Keratinocyte (primary cell): ENCODE measurements around the gene NECTIN4. TPM values are rescaled to one million over a fixed set of nuclear protein-coding genes. Genes with fewer than 3 reads are reported as not detected.
A peak's percentile ranks its signal among the peaks of the same experiment; 100 is the strongest.

Source experiments
- DNase-seq: peaks from one replicate; pipeline ENCODE4 v3.0.0-alpha.2; 2011; ENCODE audit warnings: low read depth, missing footprints, low spot score
- FAIRE-seq: peaks from 2 replicates; lab custom pipeline; 2011; peaks lifted over from hg19 to GRCh38; lab: Jason Lieb, UNC
- H2AFZ ChIP-seq: 2 replicates; pipeline ENCODE4 v1.6.0; 2012; ENCODE audit warnings: low read length, control low read depth, inconsistent platforms; ENCODE audit not compliant: control insufficient read depth
- H3K27ac ChIP-seq: 2 replicates; pipeline ENCODE4 v1.5.1; 2011; ENCODE audit warnings: low read length; ENCODE audit not compliant: control insufficient read depth, insufficient read depth
- H3K27me3 ChIP-seq: 3 replicates; pipeline ENCODE4 v1.6.0; 2011; ENCODE audit warnings: low read length; ENCODE audit not compliant: control insufficient read depth, insufficient read depth; ENCODE audit errors: extremely low read depth
- H3K36me3 ChIP-seq, 2 experiments: 2 replicates in 1 of 2; 3 replicates in 1 of 2; pipeline ENCODE4 v1.5.1; 2011; ENCODE audit warnings: low read length in 2 of 2, mild to moderate bottlenecking in 1 of 2; ENCODE audit not compliant: control insufficient read depth in 2 of 2, insufficient read depth in 2 of 2; ENCODE audit errors: extremely low read depth in 1 of 2
- H3K4me1 ChIP-seq: 3 replicates; pipeline ENCODE4 v1.5.1; 2011; ENCODE audit warnings: low read length; ENCODE audit not compliant: control insufficient read depth, insufficient read depth; ENCODE audit errors: extremely low read depth
- H3K4me2 ChIP-seq: 3 replicates; pipeline ENCODE4 v1.6.0; 2011; ENCODE audit warnings: low read depth, low read length; ENCODE audit not compliant: control insufficient read depth, insufficient read depth; ENCODE audit errors: extremely low read depth
- H3K4me3 ChIP-seq, 3 experiments: fragments of 200-600 bp in 1 of 3; sonication (generic) in 1 of 3; 2 replicates in 2 of 3; 3 replicates in 1 of 3; pipeline ENCODE4 v1.5.1; 2011 to 2016; ENCODE audit warnings: low read length in 3 of 3, mild to moderate bottlenecking in 3 of 3, control low read depth in 2 of 3, inconsistent platforms in 1 of 3, low read depth in 1 of 3, mixed read lengths in 1 of 3, mixed run types in 1 of 3, moderate library complexity in 1 of 3; ENCODE audit not compliant: control insufficient read depth in 2 of 3, insufficient read depth in 2 of 3; ENCODE audit errors: extremely low read depth in 1 of 3
- H3K79me2 ChIP-seq: 2 replicates; pipeline ENCODE4 v1.6.0; 2012; ENCODE audit warnings: low read length; ENCODE audit not compliant: control insufficient read depth, insufficient read depth
- H3K9ac ChIP-seq: 3 replicates; pipeline ENCODE4 v1.6.0; 2011; ENCODE audit warnings: low read length; ENCODE audit not compliant: control insufficient read depth, insufficient read depth; ENCODE audit errors: extremely low read depth
- H3K9me1 ChIP-seq: 3 replicates; pipeline ENCODE4 v1.6.0; 2011; ENCODE audit warnings: low read length; ENCODE audit not compliant: control insufficient read depth, insufficient read depth; ENCODE audit errors: extremely low read depth
- H3K9me3 ChIP-seq: 2 replicates; pipeline ENCODE4 v1.5.1; 2012; ENCODE audit warnings: low read depth, low read length; ENCODE audit not compliant: control insufficient read depth
- H4K20me1 ChIP-seq: 3 replicates; pipeline ENCODE4 v1.6.0; 2011; ENCODE audit warnings: low read length; ENCODE audit not compliant: control insufficient read depth, insufficient read depth; ENCODE audit errors: extremely low read depth
- EZH2 ChIP-seq: IDR thresholded peaks from one replicate; pipeline ENCODE4 v1.6.1; 2012; ENCODE audit warnings: inconsistent platforms, mild to moderate bottlenecking, low read length, moderate library complexity
- dilution Hi-C: fragments of 300-500 bp; cut with MboI; formaldehyde crosslinking; loops from one replicate; pipeline ENCODE4 v1.7.0; 2020; ENCODE audit warnings: low sequenced_read_pairs; ENCODE audit not compliant: extremely low pct_ligation_motif_present
- polyA plus RNA-seq, 5 experiments: library from polyadenylated mRNA; depleted of rRNA in 3 of 5; stranded (reverse) in 3 of 5; stranded (forward) in 1 of 5; unstranded in 1 of 5; fragments of >200 nt; gene quantifications; 1 replicate in 1 of 5; 2 replicates in 3 of 5; 3 replicates in 1 of 5; pipeline versions ENCODE4 v1.2.1 to v1.2.3, GENCODE V29; 2011 to 2012; ENCODE audit warnings: missing spikeins in 2 of 5, low read depth in 1 of 5, low replicate concordance in 1 of 5
- TF ChIP-seq, protein P1 (sequence below), 3 experiments: IDR thresholded peaks in 1 of 3; conservative IDR thresholded peaks in 1 of 3; optimal IDR thresholded peaks in 1 of 3; 2 replicates in 2 of 3; 3 replicates in 1 of 3; pipeline versions ENCODE3 to v1.5.1; 2011; ENCODE audit warnings: low read length in 3 of 3, mild to moderate bottlenecking in 3 of 3, moderate library complexity in 2 of 3, control low read depth in 1 of 3, inconsistent platforms in 1 of 3; ENCODE audit not compliant: insufficient read depth in 2 of 3; ENCODE audit errors: extremely low read depth in 1 of 3

NECTIN4 gene
- polyA plus RNA-seq, 1 donor (not counting 4 experiments of a cell fraction or from before 2014, with no cell fraction given): 8.6 TPM

DNA sequence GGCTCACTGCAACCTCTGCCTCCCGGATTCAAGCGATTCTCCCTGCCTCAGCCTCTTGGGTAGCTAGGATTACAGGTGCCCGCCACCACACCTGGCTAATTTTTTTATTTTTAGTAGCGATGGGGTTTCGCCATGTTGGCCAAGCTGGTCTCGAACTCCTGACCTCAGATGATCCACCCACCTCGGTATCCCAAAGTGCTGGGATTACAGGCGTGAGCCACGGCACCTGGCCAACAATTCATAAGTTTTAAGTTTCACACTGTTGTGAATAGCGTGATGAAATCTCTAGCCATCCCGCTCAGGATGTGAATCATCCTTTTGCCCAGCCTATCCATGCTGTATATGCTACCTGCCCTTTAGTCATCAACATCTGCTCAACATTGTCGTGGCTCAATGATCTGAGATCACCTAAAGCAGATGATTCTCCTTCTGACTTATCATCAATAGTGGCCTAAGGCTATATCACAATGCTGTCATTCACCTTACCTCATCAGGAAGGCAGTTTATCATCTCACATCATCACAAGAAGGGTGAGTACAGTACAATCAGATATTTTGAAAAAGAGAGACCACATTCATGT, 25.9 kb upstream of the NECTIN4 start:
- H3K9me1 ChIP-seq: no peaks in the 10 kb centered on the region
- peaks cover 2 to 19% of the 10 kb centered on the region in 2 experiments for H3K36me3 ChIP-seq
- H2AFZ ChIP-seq: no peak overlapping the region
- no peaks in the 10 kb centered on the region for H3K9me3 ChIP-seq
- no peaks in the 10 kb centered on the region for H4K20me1 ChIP-seq
- peak overlapping the region; percentile 35 for H3K9ac ChIP-seq
- dilution Hi-C loops: no loop called here
- TF ChIP-seq EZH2: no peak
- TF ChIP-seq, protein P1, sequence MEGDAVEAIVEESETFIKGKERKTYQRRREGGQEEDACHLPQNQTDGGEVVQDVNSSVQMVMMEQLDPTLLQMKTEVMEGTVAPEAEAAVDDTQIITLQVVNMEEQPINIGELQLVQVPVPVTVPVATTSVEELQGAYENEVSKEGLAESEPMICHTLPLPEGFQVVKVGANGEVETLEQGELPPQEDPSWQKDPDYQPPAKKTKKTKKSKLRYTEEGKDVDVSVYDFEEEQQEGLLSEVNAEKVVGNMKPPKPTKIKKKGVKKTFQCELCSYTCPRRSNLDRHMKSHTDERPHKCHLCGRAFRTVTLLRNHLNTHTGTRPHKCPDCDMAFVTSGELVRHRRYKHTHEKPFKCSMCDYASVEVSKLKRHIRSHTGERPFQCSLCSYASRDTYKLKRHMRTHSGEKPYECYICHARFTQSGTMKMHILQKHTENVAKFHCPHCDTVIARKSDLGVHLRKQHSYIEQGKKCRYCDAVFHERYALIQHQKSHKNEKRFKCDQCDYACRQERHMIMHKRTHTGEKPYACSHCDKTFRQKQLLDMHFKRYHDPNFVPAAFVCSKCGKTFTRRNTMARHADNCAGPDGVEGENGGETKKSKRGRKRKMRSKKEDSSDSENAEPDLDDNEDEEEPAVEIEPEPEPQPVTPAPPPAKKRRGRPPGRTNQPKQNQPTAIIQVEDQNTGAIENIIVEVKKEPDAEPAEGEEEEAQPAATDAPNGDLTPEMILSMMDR (optimal IDR thresholded peaks at IDR 0.05 in 1 of 3, IDR thresholded peaks at IDR 0.05 in 1 of 3, conservative IDR thresholded peaks at IDR 0.05 in 1 of 3; ENCODE audit: extremely low read depth in 1 of 3, insufficient read depth in 2 of 3, low read length in 3 of 3): no peak
- peak overlapping the region; percentile 97 for H3K27ac ChIP-seq
- H3K4me1 ChIP-seq: peaks cover 39% of the 10 kb centered on the region
- FAIRE-seq: peak; percentile 95
- H3K4me2 ChIP-seq: peak overlapping the region; percentile 62
- H3K4me3 ChIP-seq: peak overlapping the region in 1 of 3 experiments; percentile 36
- peak; percentile 100 for DNase-seq
- no peaks in the 10 kb centered on the region for H3K27me3 ChIP-seq
- peaks cover 72% of the 10 kb centered on the region for H3K79me2 ChIP-seq

DNA sequence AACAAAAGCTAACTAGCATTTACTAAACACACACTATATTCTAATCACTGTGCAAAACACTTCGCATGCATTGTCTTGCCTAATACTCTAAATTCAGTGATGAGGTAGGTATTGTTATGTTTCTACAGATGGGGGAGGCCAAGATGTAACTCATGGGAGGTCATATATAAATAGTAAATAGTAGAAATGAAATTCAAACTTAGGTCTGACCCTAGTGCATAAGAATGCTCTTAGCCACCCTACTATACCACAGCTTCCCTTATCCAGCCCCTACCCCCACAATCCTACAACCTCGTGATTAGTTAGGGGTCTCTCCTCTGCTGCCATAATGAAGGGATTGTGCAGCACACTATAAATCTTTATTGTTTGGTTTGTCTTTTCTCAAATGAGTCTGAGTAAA, 25.2 kb upstream of the NECTIN4 start:
- Histone ChIP-seq H3K27me3 (no peaks in the 10 kb centered on the region), H3K79me2 (peaks cover 79% of the 10 kb centered on the region), H3K4me3 (peak overlapping the region in 2 of 3 experiments; percentile 33 to 36), H4K20me1 (no peaks in the 10 kb centered on the region), H3K4me2 (peak overlapping the region; percentile 62), H3K9me1 (no peaks in the 10 kb centered on the region), H3K9ac (peak overlapping the region; percentile 35), H3K27ac (peak overlapping the region; percentile 97), H3K36me3 (peaks cover 2 to 19% of the 10 kb centered on the region in 2 experiments), H2AFZ (no peak overlapping the region), H3K4me1 (peaks cover 33% of the 10 kb centered on the region), H3K9me3 (no peaks in the 10 kb centered on the region)
- TF ChIP-seq, protein P1 (optimal IDR thresholded peaks at IDR 0.05 in 1 of 3, IDR thresholded peaks at IDR 0.05 in 1 of 3, conservative IDR thresholded peaks at IDR 0.05 in 1 of 3; ENCODE audit: extremely low read depth in 1 of 3, insufficient read depth in 2 of 3, low read length in 3 of 3): no peak
- no peak for TF ChIP-seq EZH2
- dilution Hi-C loops: no loop called here
- FAIRE-seq (no peak), DNase-seq (no peak)
